ENCODE results near the gene FBXW11. TPM values are rescaled to one million over a fixed set of nuclear protein-coding genes. Genes with fewer than 3 reads are reported as not detected.

FBXW11 gene
- total RNA-seq, 1 experiment from 2014 or later = 52.2 TPM

- Mint-ChIP-seq H3K27me3 (ENCODE audit: low read depth) (no peaks in the 10 kb centered on the region; the same call in 1 of the 2 replicates), H3K27ac (no peak overlapping the region), H3K4me1 (peaks cover 8% of the 10 kb centered on the region), H3K9me3 (peaks cover 36% of the 10 kb centered on the region), H3K4me3 (no peak overlapping the region), H3K36me3 (peaks cover 15% of the 10 kb centered on the region)
- ATAC-seq (no peak), DNase-seq (ENCODE audit: low spot score) (no peak)
- no peak for TF ChIP-seq JAZF1 (CRISPR knock-in tag; IDR thresholded peaks at IDR 0.05)
- no peak for TF ChIP-seq ZNF425 (CRISPR knock-in tag; conservative IDR thresholded peaks at IDR 0.05)
- ChIA-PET POLR2A (no interaction called here), CTCF (no interaction called here)
These were observed 173.7 kb downstream of the FBXW11 start for GRCh38 chr5:171832775-171833174.

- Mint-ChIP-seq H3K27me3 (ENCODE audit: low read depth) (no peaks in the 10 kb centered on the region; the same call in 1 of the 2 replicates), H3K4me1 (no peaks in the 10 kb centered on the region; the same call in 1 of the 2 replicates), H3K4me3 (no peak overlapping the region), H3K27ac (no peak overlapping the region), H3K36me3 (peaks cover 15% of the 10 kb centered on the region), H3K9me3 (peaks cover 36% of the 10 kb centered on the region)
- ChIA-PET CTCF (no interaction called here), POLR2A (no interaction called here)
- no peak for DNase-seq (ENCODE audit: low spot score)
- TF ChIP-seq ZNF232 (CRISPR knock-in tag; IDR thresholded peaks at IDR 0.05) = no peak
- TF ChIP-seq ZNF671 (CRISPR knock-in tag; IDR thresholded peaks at IDR 0.05) = no peak
- no peak for TF ChIP-seq TEAD4 (CRISPR knock-in tag; IDR thresholded peaks at IDR 0.05)
- TF ChIP-seq ELF4 (CRISPR knock-in tag; IDR thresholded peaks at IDR 0.05; ENCODE audit: low read depth) = no peak
- TF ChIP-seq SP1 (CRISPR knock-in tag; conservative IDR thresholded peaks at IDR 0.05) = no peak
- no peak for TF ChIP-seq ATF6 (CRISPR knock-in tag; IDR thresholded peaks at IDR 0.05)
- TF ChIP-seq EMX1 (CRISPR knock-in tag; IDR thresholded peaks at IDR 0.05) = no peak
- TF ChIP-seq ZNF219 (CRISPR knock-in tag; IDR thresholded peaks at IDR 0.05; ENCODE audit: borderline replicate concordance) = no peak
- no peak for ATAC-seq
These were observed 175.8 kb downstream of the FBXW11 start for GRCh38 chr5:171830686-171831085.

- Mint-ChIP-seq H3K4me1 (peaks cover 3% of the 10 kb centered on the region), H3K27me3 (ENCODE audit: low read depth) (no peaks in the 10 kb centered on the region; the same call in 1 of the 2 replicates), H3K9me3 (peaks cover 23% of the 10 kb centered on the region), H3K4me3 (no peak overlapping the region), H3K36me3 (peaks cover 8% of the 10 kb centered on the region), H3K27ac (no peak overlapping the region)
- TF ChIP-seq GABPB1 (CRISPR knock-in tag; IDR thresholded peaks at IDR 0.05) (no peak), MAX (CRISPR knock-in tag; IDR thresholded peaks at IDR 0.05) (no peak), ESRRA (CRISPR knock-in tag; IDR thresholded peaks at IDR 0.05; ENCODE audit: borderline replicate concordance) (no peak), GTF2I (CRISPR knock-in tag; conservative IDR thresholded peaks at IDR 0.05) (no peak), IRF2 (CRISPR knock-in tag; IDR thresholded peaks at IDR 0.05; ENCODE audit: borderline replicate concordance, low read depth) (no peak), NFATC4 (CRISPR knock-in tag; IDR thresholded peaks at IDR 0.05) (no peak), ATF2 (CRISPR knock-in tag; IDR thresholded peaks at IDR 0.05; ENCODE audit: borderline replicate concordance, low read depth) (no peak), SMAD4 (CRISPR knock-in tag; IDR thresholded peaks at IDR 0.05) (no peak), NFYB (CRISPR knock-in tag; conservative IDR thresholded peaks at IDR 0.05; ENCODE audit: low read depth) (no peak), KAT7 (CRISPR knock-in tag; IDR thresholded peaks at IDR 0.05; ENCODE audit: borderline replicate concordance) (no peak), ATF3 (CRISPR knock-in tag; conservative IDR thresholded peaks at IDR 0.05) (no peak), HMGXB4 (CRISPR knock-in tag; IDR thresholded peaks at IDR 0.05) (no peak), ZNF416 (CRISPR knock-in tag; IDR thresholded peaks at IDR 0.05) (no peak), NR2C2 (CRISPR knock-in tag; IDR thresholded peaks at IDR 0.05) (no peak), PRRX2 (CRISPR knock-in tag; IDR thresholded peaks at IDR 0.05) (no peak)
- ChIA-PET POLR2A (no interaction called here), CTCF (no interaction called here)
- no peak for DNase-seq (ENCODE audit: low spot score)
- no peak for ATAC-seq
These were observed 179.3 kb downstream of the FBXW11 start for GRCh38 chr5:171827162-171827561.
